CD14-positive monocyte (primary cell): ENCODE measurements around the gene MBNL2. TPM values are rescaled to one million over a fixed set of nuclear protein-coding genes. Genes with fewer than 3 reads are reported as not detected.

Source experiments
- DNase-seq, 3 donors: peaks; one replicate each; pipeline ENCODE4 v3.0.0-alpha.2; 2011 to 2022
- H2AFZ ChIP-seq: 2 replicates; pipeline ENCODE4 v1.6.0; 2012; ENCODE audit warnings: mild to moderate bottlenecking, low read depth, low read length, inconsistent platforms; ENCODE audit not compliant: insufficient read depth, poor library complexity, severe bottlenecking
- H3K27ac ChIP-seq, 2 donors: 1 replicate in 1 of 2; 2 replicates in 1 of 2; pipeline ENCODE4 v1.5.1; 2012 to 2013; ENCODE audit warnings: low read length in 2 of 2, control low read depth in 1 of 2, inconsistent platforms in 1 of 2, low read depth in 1 of 2, mild to moderate bottlenecking in 1 of 2
- H3K27me3 ChIP-seq, 2 donors: one replicate each; pipeline versions ENCODE4 v1.6.0 to v1.6.1; 2011 to 2013; ENCODE audit warnings: low read length in 2 of 2; ENCODE audit not compliant: control insufficient read depth in 2 of 2, insufficient read depth in 2 of 2
- H3K36me3 ChIP-seq, 2 donors: replicated peaks in 1 of 2; 1 replicate in 1 of 2; 2 replicates in 1 of 2; pipeline versions ENCODE4 v1.5.1 to v1.6.1; 2012 to 2013; ENCODE audit warnings: low read length in 2 of 2, control low read depth in 1 of 2, inconsistent platforms in 1 of 2, mild to moderate bottlenecking in 1 of 2; ENCODE audit not compliant: insufficient read depth in 2 of 2, control insufficient read depth in 1 of 2
- H3K4me1 ChIP-seq, 2 donors: 1 replicate in 1 of 2; 2 replicates in 1 of 2; pipeline versions ENCODE4 v1.5.1 to v1.6.1; 2012 to 2013; ENCODE audit warnings: low read length in 2 of 2, control low read depth in 1 of 2, inconsistent platforms in 1 of 2, mild to moderate bottlenecking in 1 of 2, moderate library complexity in 1 of 2; ENCODE audit not compliant: insufficient read depth in 2 of 2, control insufficient read depth in 1 of 2
- H3K4me2 ChIP-seq: replicated peaks from 2 replicates; pipeline ENCODE3; 2012; ENCODE audit warnings: low read length, moderate library complexity, mild to moderate bottlenecking; ENCODE audit not compliant: poor library complexity, severe bottlenecking; ENCODE audit errors: extremely low read depth
- H3K4me3 ChIP-seq, 3 experiments: fragments of 200-600 bp in 1 of 3; sonication (generic) in 1 of 3; replicated peaks in 1 of 3; 1 replicate in 2 of 3; 2 replicates in 1 of 3; pipeline ENCODE4 v1.5.1; 2011 to 2013; ENCODE audit warnings: low read length in 3 of 3, mild to moderate bottlenecking in 3 of 3, control low read depth in 2 of 3, low read depth in 2 of 3, inconsistent platforms in 1 of 3, moderate library complexity in 1 of 3
- H3K79me2 ChIP-seq: 2 replicates; pipeline ENCODE4 v1.6.0; 2012; ENCODE audit warnings: mild to moderate bottlenecking, control low read depth, inconsistent platforms, low read length, moderate library complexity; ENCODE audit not compliant: insufficient read depth
- H3K9ac ChIP-seq: 2 replicates; pipeline ENCODE4 v1.6.0; 2017; ENCODE audit warnings: low read length, mild to moderate bottlenecking; ENCODE audit not compliant: insufficient read depth, poor library complexity, severe bottlenecking
- H3K9me3 ChIP-seq, 2 donors: replicated peaks in 1 of 2; 1 replicate in 1 of 2; 2 replicates in 1 of 2; pipeline versions ENCODE4 v1.5.1 to v1.6.1; 2012 to 2013; ENCODE audit warnings: low read length in 2 of 2, control low read depth in 1 of 2; ENCODE audit not compliant: control insufficient read depth in 1 of 2, insufficient read depth in 1 of 2
- H4K20me1 ChIP-seq: 2 replicates; pipeline ENCODE4 v1.6.0; 2012; ENCODE audit warnings: mild to moderate bottlenecking, low read length, control low read depth, moderate library complexity; ENCODE audit not compliant: insufficient read depth
- H3K27ac Mint-ChIP-seq, 7 donors: one replicate each; pipeline ENCODE4 v1.8.0; 2020; ENCODE audit warnings: mild to moderate bottlenecking in 7 of 7, mixed read lengths in 7 of 7, moderate library complexity in 6 of 7, inconsistent platforms in 2 of 7
- H3K27me3 Mint-ChIP-seq, 3 donors: one replicate each; pipeline ENCODE4 v1.8.0; 2021 to 2022; ENCODE audit warnings: low read depth in 3 of 3, mild to moderate bottlenecking in 3 of 3, mixed read lengths in 3 of 3, moderate library complexity in 3 of 3, inconsistent platforms in 1 of 3
- H3K36me3 Mint-ChIP-seq, 2 donors: one replicate each; pipeline ENCODE4 v1.8.0; 2020; ENCODE audit warnings: mixed read lengths in 2 of 2, inconsistent platforms in 1 of 2, mild to moderate bottlenecking in 1 of 2
- H3K4me1 Mint-ChIP-seq: one replicate; pipeline ENCODE4 v1.8.0; 2020; ENCODE audit warnings: mild to moderate bottlenecking, mixed read lengths
- H3K4me3 Mint-ChIP-seq, 2 donors: one replicate each; pipeline ENCODE4 v1.8.0; 2020; ENCODE audit warnings: mild to moderate bottlenecking in 2 of 2, mixed read lengths in 2 of 2, moderate library complexity in 1 of 2
- H3K9me3 Mint-ChIP-seq, 7 donors: one replicate each; pipeline ENCODE4 v1.8.0; 2020 to 2022; ENCODE audit warnings: mixed read lengths in 7 of 7, mild to moderate bottlenecking in 6 of 7, moderate library complexity in 6 of 7, inconsistent platforms in 2 of 7
- WGBS: methylation state at CpG from one replicate; pipeline ENCODE4 v1.1.5; 2013; ENCODE audit warnings: missing lambda C conversion rate; ENCODE audit not compliant: insufficient coverage; 5-methylcytosine and 5-hydroxymethylcytosine counted together
- intact Hi-C, 2 donors: fragments of 100-400 bp; cut with micrococcal nuclease; formaldehyde crosslinking; loops; one replicate each; pipeline versions ENCODE4 v1.15.0 to v1.15.1; 2023
- polyA plus RNA-seq, 3 donors: library from polyadenylated mRNA; depleted of rRNA in 1 of 3; unstranded in 2 of 3; stranded (reverse) in 1 of 3; fragments of 300-500 nt in 2 of 3; fragments of >200 nt in 1 of 3; fragmentation: Illumina TruSeq in 2 of 3; gene quantifications; 1 replicate in 2 of 3; 2 replicates in 1 of 3; pipeline ENCODE4 v1.2.3, GENCODE V29; 2012 to 2021
- TF ChIP-seq, protein P1 (sequence below): fragments of 200-600 bp; IDR thresholded peaks from one replicate; pipeline ENCODE4 v1.8.0; 2022; ENCODE audit warnings: antibody characterized with exemption, mild to moderate bottlenecking

The MBNL2 gene
- polyA plus RNA-seq, 3 donors: 8.5 to 15.5 (median 13.4) TPM

DNA sequence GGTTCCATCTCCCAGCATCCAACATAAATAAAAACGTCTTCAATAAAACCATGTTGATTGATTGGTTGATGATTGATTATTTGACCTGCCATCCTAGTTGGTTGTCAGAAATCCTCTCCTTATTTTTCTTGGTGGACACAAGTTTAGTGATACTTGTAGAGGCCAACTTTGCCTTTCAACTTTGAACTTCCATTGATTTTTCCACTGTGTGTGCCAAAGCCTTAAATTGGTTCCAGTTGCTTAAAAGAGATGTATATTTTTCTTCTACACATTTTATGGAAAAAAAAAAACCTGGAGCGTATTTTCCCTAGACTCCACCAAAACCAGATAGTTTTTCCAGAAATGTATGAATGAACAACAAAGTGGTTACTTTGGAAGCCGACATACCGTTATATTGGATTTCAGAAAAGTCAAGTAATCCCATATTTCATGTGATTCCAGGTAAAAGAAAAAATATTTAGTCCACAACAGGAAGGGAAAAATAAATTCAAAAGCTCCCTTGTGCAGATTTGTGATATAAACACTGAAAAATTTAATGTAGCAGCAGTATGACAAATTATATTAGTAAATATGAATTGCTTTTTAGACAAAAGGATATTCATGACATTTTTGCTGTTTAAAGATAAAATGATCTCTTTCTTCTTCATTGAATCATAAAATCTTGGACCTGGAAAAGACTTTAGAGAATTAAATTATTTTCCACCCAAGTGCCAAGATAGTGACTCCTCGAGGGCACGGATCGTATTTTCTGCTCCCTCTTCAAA lies 85.2 kb downstream of the MBNL2 start:
- H3K36me3 Mint-ChIP-seq: peaks cover 7 to 14% of the 10 kb centered on the region in 2 donors
- no peak overlapping the region for H3K4me3 Mint-ChIP-seq
- DNase-seq: no peak
- H3K27me3 Mint-ChIP-seq: no peaks in the 10 kb centered on the region
- WGBS: no CpG with 5 or more reads among the region's 7 CpGs
- Histone ChIP-seq H3K4me3 (no peak overlapping the region), H3K9ac (no peak overlapping the region), H3K4me2 (no peak overlapping the region), H2AFZ (no peak overlapping the region), H3K36me3 (no peaks in the 10 kb centered on the region), H3K9me3 (no peaks in the 10 kb centered on the region), H3K4me1 (no peaks in the 10 kb centered on the region), H3K79me2 (no peaks in the 10 kb centered on the region), H4K20me1 (peaks cover 96% of the 10 kb centered on the region), H3K27me3 (no peaks in the 10 kb centered on the region), H3K27ac (no peak overlapping the region)
- TF ChIP-seq, protein P1, sequence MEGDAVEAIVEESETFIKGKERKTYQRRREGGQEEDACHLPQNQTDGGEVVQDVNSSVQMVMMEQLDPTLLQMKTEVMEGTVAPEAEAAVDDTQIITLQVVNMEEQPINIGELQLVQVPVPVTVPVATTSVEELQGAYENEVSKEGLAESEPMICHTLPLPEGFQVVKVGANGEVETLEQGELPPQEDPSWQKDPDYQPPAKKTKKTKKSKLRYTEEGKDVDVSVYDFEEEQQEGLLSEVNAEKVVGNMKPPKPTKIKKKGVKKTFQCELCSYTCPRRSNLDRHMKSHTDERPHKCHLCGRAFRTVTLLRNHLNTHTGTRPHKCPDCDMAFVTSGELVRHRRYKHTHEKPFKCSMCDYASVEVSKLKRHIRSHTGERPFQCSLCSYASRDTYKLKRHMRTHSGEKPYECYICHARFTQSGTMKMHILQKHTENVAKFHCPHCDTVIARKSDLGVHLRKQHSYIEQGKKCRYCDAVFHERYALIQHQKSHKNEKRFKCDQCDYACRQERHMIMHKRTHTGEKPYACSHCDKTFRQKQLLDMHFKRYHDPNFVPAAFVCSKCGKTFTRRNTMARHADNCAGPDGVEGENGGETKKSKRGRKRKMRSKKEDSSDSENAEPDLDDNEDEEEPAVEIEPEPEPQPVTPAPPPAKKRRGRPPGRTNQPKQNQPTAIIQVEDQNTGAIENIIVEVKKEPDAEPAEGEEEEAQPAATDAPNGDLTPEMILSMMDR: no peak
- H3K27ac Mint-ChIP-seq: no peak overlapping the region
- intact Hi-C loops: no loop called here
- peaks cover 0 to 3% (median 0%) of the 10 kb centered on the region in 7 donors for H3K9me3 Mint-ChIP-seq
- no peaks in the 10 kb centered on the region for H3K4me1 Mint-ChIP-seq

DNA sequence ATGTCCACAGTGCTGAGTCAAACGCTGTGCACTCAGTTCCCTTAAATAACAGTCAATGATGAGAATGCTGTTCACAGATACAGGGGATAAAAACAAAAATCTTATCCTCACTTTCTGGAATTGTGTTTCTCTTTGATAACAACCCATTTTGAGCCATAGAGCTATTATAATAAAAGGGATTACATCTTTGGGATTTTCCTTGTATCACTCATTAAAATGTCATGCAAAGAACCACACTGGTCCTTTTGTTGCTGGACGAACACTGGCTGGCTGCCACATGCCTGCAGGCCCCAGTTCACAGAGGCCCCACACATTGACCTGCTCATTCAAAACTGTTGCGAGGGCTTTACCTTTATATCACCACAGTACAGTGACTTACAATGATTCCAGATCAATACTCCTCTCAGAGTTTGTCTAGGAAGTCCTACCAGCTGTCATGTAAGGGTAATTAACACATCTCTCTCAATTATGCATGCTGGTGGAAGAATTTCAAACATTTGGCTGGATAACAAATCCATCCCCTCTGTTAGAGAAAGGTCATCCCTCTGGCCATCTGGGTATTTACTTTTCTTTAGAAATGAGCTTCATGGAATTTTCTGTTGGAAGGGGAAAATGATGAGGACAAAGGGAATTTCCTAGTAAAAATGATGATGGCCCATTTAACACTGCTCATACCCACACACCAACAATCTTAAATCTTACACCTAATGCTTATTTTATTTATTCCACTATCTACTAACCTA lies 85.9 kb downstream of the MBNL2 start:
- H3K9me3 ChIP-seq: no peaks in the 10 kb centered on the region
- H3K36me3 Mint-ChIP-seq: peaks cover 7 to 14% of the 10 kb centered on the region in 2 donors
- no peak overlapping the region for H2AFZ ChIP-seq
- H3K79me2 ChIP-seq: no peaks in the 10 kb centered on the region
- no peaks in the 10 kb centered on the region for H3K36me3 ChIP-seq
- no peak overlapping the region for H3K4me2 ChIP-seq
- no peak overlapping the region for H3K9ac ChIP-seq
- H3K4me1 Mint-ChIP-seq: no peaks in the 10 kb centered on the region
- intact Hi-C loops: no loop called here
- TF ChIP-seq, protein P1: no peak
- no peak overlapping the region for H3K4me3 ChIP-seq
- peaks cover 96% of the 10 kb centered on the region for H4K20me1 ChIP-seq
- H3K27me3 ChIP-seq: no peaks in the 10 kb centered on the region
- WGBS: no CpG with 5 or more reads among the region's 3 CpGs
- no peak for DNase-seq
- H3K4me1 ChIP-seq: no peaks in the 10 kb centered on the region
- H3K9me3 Mint-ChIP-seq: peaks cover 0 to 3% (median 0%) of the 10 kb centered on the region in 7 donors
- no peaks in the 10 kb centered on the region for H3K27me3 Mint-ChIP-seq
- H3K27ac Mint-ChIP-seq: no peak overlapping the region
- H3K4me3 Mint-ChIP-seq: no peak overlapping the region
- no peak overlapping the region for H3K27ac ChIP-seq
